GM19397 (cell line): ENCODE data around the gene CD8B.
A peak's percentile ranks its signal among the peaks of the same experiment; 100 is the strongest.

Experiments used
- ATAC-seq: cut with Tn5 transposase; IDR thresholded peaks from one replicate; pipeline ENCODE4 v1.9.1; 2021; ENCODE audit warnings: mild to moderate bottlenecking, moderate library complexity; ENCODE audit not compliant: unreplicated experiment

Gene CD8B

DNA sequence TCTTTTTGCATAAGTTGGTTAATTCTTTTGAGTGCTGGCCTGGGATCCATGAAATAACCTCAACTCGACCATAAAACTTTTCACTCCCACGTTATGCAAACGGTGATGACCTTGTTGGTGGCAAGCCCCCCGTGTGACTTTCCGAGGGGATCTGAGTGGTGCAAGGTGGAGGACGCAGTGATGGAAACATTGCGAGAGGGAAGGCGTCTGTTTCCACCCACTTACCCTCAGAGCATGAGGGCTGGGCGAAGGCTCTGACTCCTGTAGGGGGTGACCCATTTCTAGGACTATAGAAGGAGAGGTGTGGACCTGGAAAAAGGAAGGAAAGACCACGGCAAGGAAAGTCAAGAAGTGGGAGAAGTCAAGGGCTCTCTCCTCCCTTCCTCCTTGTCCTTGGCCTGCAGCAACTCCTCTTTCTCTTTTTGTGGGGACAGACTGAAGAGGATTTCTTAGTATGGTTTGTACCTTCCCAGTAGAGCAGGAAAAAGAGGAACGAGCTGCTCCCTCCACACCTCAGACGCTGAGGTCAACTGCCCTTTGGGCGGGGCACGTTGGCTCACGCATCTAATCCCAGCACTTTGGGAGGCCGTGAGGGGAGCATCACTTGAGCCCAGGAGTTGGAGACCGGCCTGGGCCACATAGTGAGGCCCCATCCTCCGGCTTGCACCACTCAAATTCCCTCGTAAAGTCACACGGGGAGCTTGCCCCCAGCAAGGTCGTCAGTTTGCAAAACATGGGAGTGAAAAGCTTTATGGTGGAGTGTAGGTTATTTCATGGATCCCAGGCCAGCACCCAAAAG, 55.4 kb downstream of the CD8B start:
- ATAC-seq: no peak

GRCh38 chr2:86800856-86801567, 60.7 kb downstream of the CD8B start:
- no peak for ATAC-seq

- no peak for ATAC-seq
Observed at GRCh38 chr2:86794861-86795260, 66.8 kb downstream of the CD8B start.

DNA sequence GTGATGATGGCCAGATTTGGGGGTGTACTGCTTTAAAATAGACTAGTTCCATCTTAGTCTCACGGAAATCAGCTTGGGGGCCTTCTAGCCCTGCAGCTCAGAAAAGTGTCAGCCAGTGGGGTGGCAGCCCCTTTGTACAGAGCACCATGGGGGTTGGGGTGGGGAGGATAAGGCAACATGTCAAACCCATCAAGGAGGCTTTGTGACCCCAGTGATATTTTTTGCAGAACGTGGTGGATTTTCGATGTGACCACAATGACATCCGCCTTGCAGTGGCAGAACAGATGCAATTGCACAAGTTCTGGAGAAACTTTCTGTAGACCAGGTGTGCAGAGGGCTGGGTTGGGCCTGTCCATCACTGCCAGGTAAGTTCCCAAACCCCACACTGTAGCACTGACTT, 67.9 kb downstream of the CD8B start:
- no peak for ATAC-seq

GRCh38 chr2:86791573-86791972, 70.1 kb downstream of the CD8B start:
- ATAC-seq: no peak

- no peak for ATAC-seq
Observed at GRCh38 chr2:86790676-86791572, 70.8 kb downstream of the CD8B start, which contains the start of gene CD8A. Gene CD8A (minus strand): TSS chr2:86790913. CDS start chr2:86790825, 88 bp downstream.

- ATAC-seq: no peak
Observed at GRCh38 chr2:86790134-86790675, 71.5 kb downstream of the CD8B start.

GRCh38 chr2:86789687-86790133, 72.0 kb downstream of the CD8B start:
- ATAC-seq: no peak

- ATAC-seq: no peak
Observed at GRCh38 chr2:86788881-86789686, 72.6 kb downstream of the CD8B start.

DNA sequence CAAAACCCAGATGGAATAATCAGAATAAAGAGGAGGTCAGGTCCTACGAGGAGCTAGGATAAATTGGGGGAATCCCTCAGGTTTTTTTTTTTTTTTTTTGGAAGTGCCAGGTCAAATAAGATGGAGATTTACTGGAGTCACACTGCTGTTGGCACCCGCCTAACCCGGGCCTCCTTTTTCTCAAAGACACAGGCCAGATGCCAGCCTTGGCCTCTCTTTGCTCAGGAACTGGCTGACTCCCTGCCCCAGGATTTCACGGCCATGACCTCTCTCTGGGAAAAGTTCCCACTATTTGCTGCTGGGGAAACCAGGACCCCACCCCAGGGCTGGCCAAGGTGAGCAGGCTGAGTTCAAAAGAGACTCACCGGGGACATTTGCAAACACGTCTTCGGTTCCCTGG, 73.5 kb downstream of the CD8B start:
- no peak for ATAC-seq

DNA sequence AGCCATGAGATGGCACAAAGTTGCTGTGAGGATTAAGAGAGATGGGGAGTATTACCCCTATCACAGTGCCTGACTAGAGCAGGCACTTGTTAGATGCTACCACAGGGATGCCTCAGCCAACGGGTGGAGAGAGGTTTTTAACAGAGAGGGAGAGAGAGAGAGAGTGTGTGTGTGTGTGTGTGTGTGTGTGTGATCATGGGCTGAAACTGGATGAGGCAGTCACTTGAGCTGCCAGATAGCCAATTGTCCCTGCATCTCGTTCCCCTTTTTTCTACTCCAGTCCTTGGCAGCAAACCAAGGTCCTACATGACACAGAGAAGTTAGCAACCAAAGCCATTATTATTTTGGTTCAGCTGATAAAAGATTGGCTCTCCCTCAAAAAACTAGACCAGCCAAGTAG, 74.0 kb downstream of the CD8B start:
- no peak for ATAC-seq

DNA sequence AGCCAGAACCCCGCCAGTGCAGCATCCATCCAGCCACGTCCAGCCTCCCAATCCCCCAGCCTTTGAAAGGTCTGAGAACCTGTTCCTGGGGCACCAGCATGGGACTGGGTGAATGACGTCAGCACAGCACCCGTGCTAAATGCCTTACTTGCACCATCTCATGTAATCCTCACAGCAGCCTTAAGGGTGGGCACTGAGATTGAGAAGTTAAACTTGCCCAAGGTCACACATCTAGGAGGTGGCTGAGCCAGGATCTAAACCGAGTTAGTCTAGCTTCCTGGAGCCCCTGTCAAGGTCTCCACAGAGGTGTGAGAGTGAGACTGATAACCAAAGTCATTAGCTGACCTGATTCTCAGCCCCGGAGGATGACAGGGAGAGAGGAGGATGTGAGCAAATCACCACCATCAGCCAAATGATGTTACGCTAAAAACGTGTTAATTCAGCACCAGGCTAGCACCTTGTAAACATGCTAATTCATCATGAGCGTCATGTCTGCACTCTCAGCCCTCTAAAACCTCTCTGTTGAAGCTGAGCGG, 75.6 kb downstream of the CD8B start:
- ATAC-seq: no peak

DNA sequence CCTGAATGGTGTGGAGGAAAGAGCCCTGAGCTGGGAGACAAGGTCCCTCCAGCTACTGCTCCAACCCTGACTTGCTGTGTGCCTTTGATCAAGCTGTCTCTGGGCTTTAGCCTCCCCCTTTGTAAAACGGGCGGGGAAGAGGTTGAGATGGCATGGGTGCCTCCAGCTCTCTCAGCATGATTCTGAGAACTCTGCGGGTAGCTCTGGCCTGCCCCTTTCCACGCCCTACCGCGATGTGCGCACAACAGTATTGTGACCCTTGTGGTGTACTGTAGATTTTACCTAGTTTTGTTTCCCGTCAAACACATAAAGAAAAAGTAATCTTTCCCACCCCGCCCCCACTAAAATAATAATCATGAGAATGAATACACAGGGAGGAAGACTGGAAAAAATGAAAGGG, 76.2 kb downstream of the CD8B start:
- ATAC-seq: no peak

GRCh38 chr2:86783615-86784339, 77.9 kb downstream of the CD8B start:
- ATAC-seq: peak; percentile 88

- ATAC-seq: no peak
Observed at GRCh38 chr2:86782748-86783147, 78.9 kb downstream of the CD8B start.

GRCh38 chr2:86781363-86781762, 80.3 kb downstream of the CD8B start:
- ATAC-seq: no peak

DNA sequence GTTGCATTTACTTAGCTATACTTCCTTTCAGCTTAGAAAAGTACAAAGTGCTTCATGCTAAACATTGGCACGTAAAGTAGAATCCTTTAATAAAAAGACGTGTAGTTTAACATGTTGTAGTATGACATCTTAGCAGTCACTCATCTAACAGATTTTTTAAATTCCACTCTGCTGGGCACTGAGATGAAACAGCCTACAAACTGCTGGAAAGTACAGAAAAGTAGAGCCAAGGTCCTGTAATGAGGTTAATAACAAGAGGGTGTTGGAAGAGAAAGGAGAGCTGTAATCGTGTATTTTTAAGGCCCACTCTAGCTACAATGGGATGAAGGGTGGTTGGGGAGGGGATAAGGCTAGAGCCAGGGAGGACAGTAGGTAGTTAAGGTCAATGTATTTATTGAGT, 81.7 kb downstream of the CD8B start:
- no peak for ATAC-seq

- no peak for ATAC-seq
Observed at GRCh38 chr2:86778957-86779356, 82.7 kb downstream of the CD8B start.

- no peak for ATAC-seq
Observed at GRCh38 chr2:86776532-86776931, 85.2 kb downstream of the CD8B start.
